ENCODE data around the gene RENBP.

The RENBP gene

GRCh38 chrX:153953342-153953830 is 8.9 kb upstream of the RENBP start:
- DNase-seq = peak; percentile 77 to 91

- DNase-seq = no peak
Observed at GRCh38 chrX:153952373-153953026, 8.1 kb upstream of the RENBP start.

DNA sequence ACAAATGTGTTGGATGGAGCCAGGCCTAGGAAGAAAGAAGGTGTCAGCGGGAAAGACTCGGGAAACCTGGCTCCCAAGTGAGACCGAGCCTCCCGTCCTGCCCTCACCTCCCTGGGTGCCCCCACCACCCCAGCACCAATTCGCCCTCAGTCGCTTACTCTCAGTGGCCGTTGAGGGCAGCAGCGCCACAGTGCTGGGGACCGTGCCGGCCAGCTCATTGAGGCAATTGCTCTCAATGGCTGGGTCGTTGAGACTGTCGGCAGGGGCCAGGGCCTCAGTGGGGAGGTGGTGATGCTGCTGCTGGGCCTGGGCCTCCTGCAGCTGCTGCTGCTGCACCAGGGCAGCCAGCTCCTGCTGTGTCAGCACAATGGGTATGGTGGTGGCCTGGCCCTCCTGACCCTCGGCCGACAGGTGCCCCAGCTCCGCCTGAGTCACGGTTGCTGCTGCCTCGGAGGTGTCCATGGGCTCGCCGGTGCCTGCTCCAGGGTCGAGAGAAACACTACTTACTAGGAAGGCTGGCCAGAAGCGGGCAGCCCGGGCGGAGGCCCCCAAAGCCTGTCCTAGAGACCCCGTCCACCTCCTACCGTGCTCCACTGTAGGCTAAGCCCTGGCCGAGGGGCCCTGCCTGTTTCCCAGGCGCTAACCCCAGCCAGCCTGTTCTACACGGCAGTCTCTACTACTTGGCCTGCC is 7.4 kb upstream of the RENBP start:
- DNase-seq = no peak

DNA sequence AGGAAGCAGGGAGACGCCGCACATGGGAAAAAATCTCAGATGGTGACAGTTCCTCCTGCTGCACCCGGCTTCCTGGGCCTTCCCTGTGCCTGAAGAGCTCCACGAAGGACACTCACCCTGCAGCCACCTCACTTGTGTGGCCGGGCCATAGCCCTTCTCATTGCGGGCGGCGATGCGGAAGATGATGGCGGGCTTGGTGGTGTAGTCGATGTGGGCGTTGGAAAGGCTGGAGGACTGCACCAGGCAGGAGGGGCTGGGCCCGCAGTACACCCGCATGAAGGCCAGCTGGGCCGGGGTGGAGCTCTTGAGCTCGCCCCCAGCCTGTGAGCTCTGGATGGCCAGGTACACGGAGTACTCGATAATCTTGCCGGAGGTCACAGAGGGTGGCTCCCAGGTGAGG is 5.7 kb upstream of the RENBP start:
- no peak for DNase-seq

- no peak for DNase-seq
Observed at GRCh38 chrX:153948847-153949805, 4.7 kb upstream of the RENBP start.

DNA sequence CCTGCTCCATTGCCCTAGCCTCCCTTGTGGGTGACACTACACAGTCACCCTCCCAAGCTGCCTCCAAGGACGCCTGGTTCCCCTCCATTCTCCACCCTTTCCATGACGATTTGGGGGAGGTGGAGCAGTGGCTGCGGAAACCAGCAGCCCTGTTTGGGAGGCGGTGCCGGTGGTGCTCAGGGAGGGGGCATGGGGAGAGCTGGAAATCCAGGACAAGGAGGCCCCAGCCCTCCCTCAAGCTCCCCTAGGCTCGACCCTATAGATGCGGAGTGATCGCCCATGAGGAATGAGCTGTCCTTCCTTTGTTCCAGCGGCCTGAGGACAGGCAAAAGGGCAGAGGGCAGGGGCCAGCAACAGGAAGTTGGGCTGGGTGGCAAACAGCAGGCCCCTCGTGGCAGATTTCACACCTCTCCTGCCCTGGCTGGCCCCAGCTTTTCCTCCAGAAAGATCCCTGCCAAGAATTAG is 3.6 kb upstream of the RENBP start:
- DNase-seq = no peak

- DNase-seq = peak; percentile 67 to 81
Observed at GRCh38 chrX:153947009-153947769, 2.7 kb upstream of the RENBP start.

DNA sequence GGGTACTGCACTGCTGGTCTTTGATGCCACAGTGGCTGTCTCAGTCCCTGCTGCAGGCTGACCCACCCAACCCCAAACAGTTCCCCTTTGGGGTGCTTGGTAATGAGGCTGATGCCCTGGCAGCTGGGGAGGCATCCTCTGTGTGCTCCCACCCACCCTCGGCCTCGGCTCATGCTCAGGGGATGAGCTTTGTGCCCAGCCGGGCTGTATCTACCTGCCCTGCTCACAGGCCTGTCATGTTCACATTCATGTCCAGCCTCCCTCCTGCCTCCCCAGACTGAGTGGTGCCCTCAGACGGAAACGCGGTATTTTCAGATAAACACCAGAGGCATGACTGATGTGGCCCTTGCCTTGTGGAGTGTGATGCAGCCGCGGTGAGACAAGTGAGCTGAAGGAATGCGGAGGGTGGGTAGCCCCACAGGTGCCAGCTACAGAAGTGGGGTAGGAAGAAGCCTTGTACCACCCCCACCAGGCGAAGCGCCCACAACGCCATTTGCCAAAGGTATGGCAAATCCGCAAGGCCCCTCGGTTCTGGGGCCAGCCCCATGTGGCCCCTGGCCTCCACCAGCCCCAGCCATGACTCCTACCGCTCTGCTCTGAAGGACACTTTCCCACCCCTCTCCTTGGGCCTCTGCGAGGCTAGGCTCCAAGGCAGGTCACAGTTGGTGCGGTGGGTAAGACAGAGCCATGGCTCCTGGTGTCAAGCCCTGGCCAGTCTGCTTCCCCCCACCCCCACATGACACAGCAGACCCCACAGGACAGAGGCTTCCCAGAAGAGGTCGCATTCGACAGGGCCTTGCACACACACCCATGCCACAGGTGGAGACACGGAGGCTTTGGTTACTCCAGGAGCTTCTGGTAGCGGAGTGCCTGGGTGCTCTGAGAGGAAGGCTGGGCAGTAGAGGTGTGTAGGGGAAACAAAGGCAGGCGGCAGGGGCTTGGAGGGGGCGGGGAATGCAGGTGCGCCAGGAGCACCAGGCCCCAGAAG is 1.8 kb upstream of the RENBP start:
- DNase-seq = no peak

- DNase-seq = no peak
Observed at GRCh38 chrX:153944800-153945150, 332 bp upstream of the RENBP start.

DNA sequence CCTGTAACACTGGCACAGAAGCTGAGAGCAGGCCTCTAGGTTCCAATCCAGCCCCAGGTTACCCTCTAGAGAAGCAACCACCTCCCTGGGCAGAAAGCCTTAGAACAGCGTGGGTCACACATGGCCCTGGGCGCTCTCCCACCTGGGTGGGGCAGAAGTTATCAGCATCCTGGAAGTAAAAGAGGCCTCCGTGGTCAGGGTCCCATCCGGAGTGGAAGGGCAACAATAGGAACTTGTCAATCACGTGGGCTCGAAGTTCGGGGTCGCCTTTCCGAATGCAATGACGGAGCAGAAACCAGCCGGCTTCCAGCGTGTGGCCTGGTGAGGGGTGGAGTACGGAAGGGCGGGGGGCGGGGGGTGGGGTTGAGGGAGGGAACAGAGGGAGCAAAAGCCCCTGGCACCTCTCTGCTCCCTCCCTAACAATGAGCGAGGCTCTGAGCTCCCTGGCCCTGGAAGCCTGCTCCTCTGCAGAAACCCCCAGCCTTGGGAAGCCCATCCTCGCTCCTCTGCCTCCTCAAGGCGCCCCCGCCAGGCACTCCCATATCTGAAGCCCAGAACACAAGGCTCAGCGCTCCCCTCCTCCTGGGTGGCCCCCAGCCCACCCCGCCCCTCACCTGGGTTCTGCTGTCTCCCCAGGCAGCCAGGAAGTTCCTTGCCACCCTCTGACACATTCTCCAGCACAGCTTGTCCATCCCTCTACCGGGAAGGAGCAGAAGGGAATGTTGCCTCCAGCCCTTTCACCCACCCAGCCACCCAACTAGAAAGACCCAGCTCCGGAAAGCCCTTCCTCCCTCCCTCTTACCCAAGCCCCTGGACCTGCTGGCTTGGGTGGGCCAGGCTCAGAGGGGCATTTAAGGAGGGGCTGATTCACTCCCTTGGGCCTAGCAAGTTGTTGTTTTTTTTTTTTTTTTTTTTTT is 2.8 kb downstream of the RENBP start:
- DNase-seq = no peak

DNA sequence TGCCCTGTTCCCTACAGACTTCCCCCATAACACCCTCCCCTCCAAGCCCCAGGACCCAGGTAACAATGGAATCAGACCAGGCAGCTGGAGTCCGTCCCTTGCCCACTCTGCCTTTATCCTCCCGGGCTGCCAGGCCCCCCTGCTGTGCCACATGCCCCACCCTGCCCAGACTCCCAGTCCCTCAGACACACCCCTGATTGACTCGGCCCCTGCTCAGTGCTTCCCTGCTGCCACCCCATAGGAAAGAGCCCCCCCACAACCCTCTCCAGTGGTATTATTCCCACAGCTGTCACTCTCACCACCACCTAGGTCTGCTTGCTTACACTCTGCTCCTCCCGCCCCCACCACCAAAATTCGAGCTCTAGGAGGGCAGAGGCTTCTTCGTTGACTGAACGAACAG is 4.9 kb downstream of the RENBP start:
- DNase-seq = no peak

- DNase-seq = no peak
Observed at GRCh38 chrX:153938226-153938786, 6.1 kb downstream of the RENBP start.

- DNase-seq = no peak
Observed at GRCh38 chrX:153937056-153937455, 7.4 kb downstream of the RENBP start.

DNA sequence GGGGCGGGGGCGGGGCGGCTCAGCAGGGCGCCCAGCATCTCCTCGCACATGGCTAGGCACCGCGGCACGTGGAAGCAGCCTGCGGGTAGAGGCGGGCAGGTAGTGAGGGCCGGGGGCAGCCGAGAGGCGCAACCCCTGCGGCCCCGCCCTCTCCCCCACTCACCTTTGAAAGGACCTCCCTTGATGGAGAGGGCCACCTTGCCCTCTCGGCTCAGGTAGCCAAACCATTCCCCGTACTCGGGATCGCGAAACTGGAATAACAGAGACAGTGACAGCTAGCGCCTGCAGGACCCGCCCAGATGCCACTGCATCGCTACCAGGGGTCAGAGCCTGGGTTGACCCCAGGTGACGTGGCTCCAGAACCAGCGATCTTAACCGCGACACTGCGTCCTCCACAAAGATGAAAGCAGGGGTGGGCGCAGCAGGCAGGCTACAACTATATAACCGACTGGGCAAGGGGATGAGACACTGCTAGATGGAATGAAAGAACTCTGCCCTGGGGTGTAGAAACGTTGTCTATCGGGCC is 9.1 kb downstream of the RENBP start:
- no peak for DNase-seq

- peak; percentile 40 to 50 for DNase-seq
Observed at GRCh38 chrX:153934762-153935325, 9.6 kb downstream of the RENBP start, which contains the start of gene NAA10. NAA10 (minus strand) TSS chrX:153935037; CDS start chrX:153934904, 133 bp downstream.

- no peak for DNase-seq
Observed at GRCh38 chrX:153934148-153934761, 10.2 kb downstream of the RENBP start.

- no peak for DNase-seq
Observed at GRCh38 chrX:153933748-153934147, 10.7 kb downstream of the RENBP start.

DNA sequence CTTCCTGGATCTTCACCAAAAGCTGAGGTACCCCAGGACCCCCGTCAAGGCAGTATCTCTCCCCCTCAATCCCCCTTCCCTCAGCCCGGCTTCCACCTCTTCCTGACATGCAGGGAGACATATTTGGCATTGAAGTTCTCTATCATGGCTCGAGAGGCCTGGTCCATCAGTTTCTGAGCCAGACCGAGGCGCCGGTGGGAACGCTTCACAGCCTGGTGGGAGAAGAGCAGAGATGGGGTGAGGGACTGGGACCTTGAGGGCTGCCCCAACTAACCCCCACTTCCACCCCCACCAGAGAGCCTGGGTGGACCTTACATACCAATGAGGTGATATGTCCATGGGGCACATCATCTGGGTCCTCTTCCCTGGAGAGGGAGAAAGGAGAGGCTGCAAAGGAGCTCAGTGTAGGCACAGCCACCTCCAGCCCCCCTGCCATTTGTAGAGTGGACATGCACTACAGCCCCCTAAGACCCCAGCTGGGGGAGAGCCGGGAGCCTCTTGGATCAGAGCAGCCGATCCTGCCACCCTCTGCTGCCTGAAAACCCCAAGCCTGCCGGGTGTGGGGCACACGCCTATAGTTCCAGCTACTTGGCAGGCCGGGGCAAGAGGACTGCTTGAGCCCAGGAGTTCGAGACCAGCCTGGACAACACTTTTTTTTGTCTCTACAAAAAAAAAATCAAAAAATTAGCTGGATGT is 12.1 kb downstream of the RENBP start:
- DNase-seq = no peak
